HCT116 (cell line): ENCODE measurements around the gene NPC2. TPM values are rescaled to one million over a fixed set of nuclear protein-coding genes. Genes with fewer than 3 reads are reported as not detected.

Source experiments
- ATAC-seq: fragments of 200-7000 bp; cut with Tn5 transposase; 2 replicates; pipeline ENCODE4 v1.9.1; 2020; ENCODE audit warnings: mild to moderate bottlenecking, moderate library complexity
- BruUV-seq: library from RNA; stranded (reverse); fragments of 400-500 nt; replicated peaks from 2 replicates; lab custom pipeline; 2021; lab: Mats Ljungman, UMichigan
- CTCF ChIA-PET: fragments of 300-600 bp; sonication (Branson Sonifier 250); formaldehyde crosslinking; loops from one replicate; lab custom pipeline; 2021; ENCODE audit warnings: antibody characterized with exemption; lab: Charles Lee
- POLR2A ChIA-PET: fragments of 300-600, 350-600 bp; sonication (Branson Sonifier 250); formaldehyde crosslinking; loops from one replicate; lab custom pipeline; 2021; ENCODE audit warnings: antibody characterized with exemption; lab: Charles Lee
- RAD21 ChIA-PET, 2 experiments: fragments of 300-600 bp; sonication (Branson Sonifier 250); formaldehyde crosslinking; loops; one replicate each; lab custom pipeline; 2023; ENCODE audit warnings: low total read pairs in 2 of 2; ENCODE audit not compliant: uncharacterized antibody in 2 of 2, unreplicated experiment in 2 of 2, low non-redundant PET in 1 of 2; lab: Charles Lee
- DNase-seq: peaks from one replicate; pipeline ENCODE4 v3.0.0-alpha.2; 2010; ENCODE audit warnings: low read depth, low spot score
- H2AFZ ChIP-seq: fragments of 200-600 bp; shearing (Covaris generic), sonication (generic); 2 replicates; pipeline ENCODE4 v1.6.1; 2017; ENCODE audit warnings: low read depth, mixed run types, mixed read lengths, antibody characterized with exemption, low read length; ENCODE audit not compliant: poor library complexity, severe bottlenecking
- H3K27ac ChIP-seq: 2 replicates; pipeline ENCODE4 v1.5.1; 2012; ENCODE audit warnings: low read depth, low read length
- H3K27me3 ChIP-seq: fragments of 200-600 bp; sonication (generic); 2 replicates; pipeline ENCODE4 v1.6.1; 2016; ENCODE audit warnings: mixed run types, low read length, mixed read lengths; ENCODE audit not compliant: insufficient read depth
- H3K36me3 ChIP-seq, 2 experiments: fragments of 200-500 bp in 1 of 2; fragments of 200-600 bp in 1 of 2; sonication (Bioruptor generic) in 1 of 2; sonication (generic) in 1 of 2; 2 replicates each; pipeline versions ENCODE4 v1.5.1 to v1.6.1; 2014 to 2016; ENCODE audit warnings: low read length in 2 of 2, inconsistent platforms in 1 of 2, mixed read lengths in 1 of 2, mixed run types in 1 of 2; ENCODE audit not compliant: insufficient read depth in 2 of 2, control insufficient read depth in 1 of 2
- H3K4me1 ChIP-seq, 2 experiments: fragments of 200-600 bp in 1 of 2; sonication (generic) in 1 of 2; 2 replicates each; pipeline versions ENCODE4 v1.5.1 to v1.6.1; 2012 to 2017; ENCODE audit warnings: low read length in 2 of 2, inconsistent platforms in 1 of 2, mild to moderate bottlenecking in 1 of 2, mixed read lengths in 1 of 2, mixed run types in 1 of 2, moderate library complexity in 1 of 2; ENCODE audit not compliant: insufficient read depth in 2 of 2, control insufficient read depth in 1 of 2
- H3K4me2 ChIP-seq: fragments of 200-600 bp; sonication (generic); 2 replicates; pipeline ENCODE4 v1.6.1; 2017; ENCODE audit warnings: mixed run types, low read length, mixed read lengths
- H3K4me3 ChIP-seq, 2 experiments: fragments of 200-600 bp in 1 of 2; sonication (generic) in 1 of 2; replicated peaks in 1 of 2; 2 replicates each; pipeline ENCODE4 v1.5.1; 2011 to 2016; ENCODE audit warnings: low read length in 2 of 2, control low read depth in 1 of 2, low read depth in 1 of 2, mild to moderate bottlenecking in 1 of 2, mixed read lengths in 1 of 2, mixed run types in 1 of 2
- H3K79me2 ChIP-seq: fragments of 200-600 bp; sonication (generic); 2 replicates; pipeline ENCODE4 v1.6.1; 2017; ENCODE audit warnings: mild to moderate bottlenecking, mixed run types, low read length, moderate library complexity, mixed read lengths; ENCODE audit not compliant: insufficient read depth
- H3K9ac ChIP-seq: fragments of 200-600 bp; sonication (generic); 2 replicates; pipeline ENCODE4 v1.6.1; 2016; ENCODE audit warnings: low read length, mixed read lengths
- H3K9me2 ChIP-seq: fragments of 200-600 bp; sonication (generic), shearing (Covaris generic); 2 replicates; pipeline ENCODE4 v1.6.1; 2017; ENCODE audit warnings: mixed run types, mild to moderate bottlenecking, moderate library complexity; ENCODE audit not compliant: insufficient read depth
- H3K9me3 ChIP-seq, 2 experiments: fragments of 200-500 bp in 1 of 2; fragments of 200-600 bp in 1 of 2; sonication (Bioruptor generic) in 1 of 2; sonication (generic) in 1 of 2; 2 replicates each; pipeline ENCODE4 v1.6.1; 2014 to 2017; ENCODE audit warnings: low read length in 2 of 2, mixed read lengths in 2 of 2, inconsistent platforms in 1 of 2, low read depth in 1 of 2, mild to moderate bottlenecking in 1 of 2, mixed run types in 1 of 2, moderate library complexity in 1 of 2; ENCODE audit not compliant: control insufficient read depth in 1 of 2, insufficient read depth in 1 of 2
- H4K20me1 ChIP-seq: fragments of 200-600 bp; sonication (generic), shearing (Covaris generic); 2 replicates; pipeline ENCODE4 v1.6.1; 2017; ENCODE audit warnings: mixed run types, mild to moderate bottlenecking, moderate library complexity; ENCODE audit not compliant: insufficient read depth
- CEBPB ChIP-seq: IDR thresholded peaks from 2 replicates; pipeline ENCODE4 v1.6.1; 2012; ENCODE audit warnings: low read depth
- ELF1 ChIP-seq: IDR thresholded peaks from 2 replicates; pipeline ENCODE4 v1.6.1; 2012; ENCODE audit warnings: low read depth, borderline replicate concordance
- EZH2 ChIP-seq: fragments of 200-600 bp; sonication (generic); IDR thresholded peaks from 2 replicates; pipeline ENCODE4 v1.6.1; 2017; ENCODE audit warnings: antibody characterized with exemption, mixed run types
- FOSL1 ChIP-seq: IDR thresholded peaks from 2 replicates; pipeline ENCODE4 v1.6.1; 2012; ENCODE audit warnings: low read depth
- RAD21 ChIP-seq: IDR thresholded peaks from 2 replicates; pipeline ENCODE4 v1.6.1; 2012; ENCODE audit warnings: low read depth, mild to moderate bottlenecking
- SIN3A ChIP-seq: IDR thresholded peaks from 2 replicates; pipeline ENCODE4 v1.6.1; 2012; ENCODE audit warnings: low read depth
- SP1 ChIP-seq: IDR thresholded peaks from 2 replicates; pipeline ENCODE4 v1.6.1; 2012; ENCODE audit warnings: low read depth
- SRF ChIP-seq: IDR thresholded peaks from 2 replicates; pipeline ENCODE4 v1.6.1; 2012; ENCODE audit warnings: low read depth
- TCF7L2 ChIP-seq: IDR thresholded peaks from 2 replicates; pipeline ENCODE4 v1.7.0; 2011; ENCODE audit warnings: borderline replicate concordance, inconsistent platforms; ENCODE audit not compliant: insufficient read depth, insufficient read length; ENCODE audit errors: extremely low read depth
- ZFX ChIP-seq: fragments of 450-650 bp; IDR thresholded peaks from 2 replicates; pipeline ENCODE4 v1.6.1; 2017
- intact Hi-C: fragments of 100-400 bp; cut with micrococcal nuclease; formaldehyde crosslinking; loops from 2 replicates; pipeline ENCODE4 v1.10.0; 2022
- total RNA-seq: library from RNA; stranded (reverse); gene quantifications from one replicate; pipeline ENCODE4 v1.2.1, GENCODE V29; 2021; ENCODE audit not compliant: unreplicated experiment
- TF ChIP-seq, protein P1 (sequence below): IDR thresholded peaks from 2 replicates; pipeline ENCODE4 v1.6.1; 2012
- TF ChIP-seq, protein P2 (sequence below), 3 experiments: fragments of 200-600 bp in 1 of 3; sonication (generic) in 1 of 3; IDR thresholded peaks in 2 of 3; conservative IDR thresholded peaks in 1 of 3; 2 replicates each; pipeline ENCODE4 v1.5.1; 2012 to 2017; ENCODE audit warnings: low read depth in 2 of 3, low read length in 2 of 3, antibody characterized with exemption in 1 of 3, borderline replicate concordance in 1 of 3, control low read depth in 1 of 3, mild to moderate bottlenecking in 1 of 3, mixed read lengths in 1 of 3, mixed run types in 1 of 3, moderate library complexity in 1 of 3; ENCODE audit not compliant: insufficient read depth in 1 of 3

Gene NPC2
- total RNA-seq, 1 experiment from 2014 or later, result 105 TPM

DNA sequence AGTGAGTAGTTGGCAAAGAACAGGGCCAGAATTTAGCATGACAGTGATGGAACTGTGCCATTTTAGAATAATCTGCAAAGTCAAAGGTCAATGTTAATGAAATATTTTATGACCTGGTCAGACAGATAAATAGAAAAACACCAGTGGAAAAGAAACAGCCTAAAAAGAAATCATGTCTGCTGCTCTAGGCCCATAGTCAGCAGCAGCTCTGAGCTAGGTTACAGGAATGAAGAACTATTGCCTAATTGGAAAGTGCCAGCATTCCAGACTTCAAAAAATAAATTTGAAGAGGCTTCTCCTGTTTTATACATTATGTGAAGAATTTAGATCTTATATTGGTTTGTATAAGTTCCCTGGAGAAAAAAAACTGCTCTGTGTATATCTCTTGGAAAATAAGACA, 9.8 kb downstream of the NPC2 start:
- intact Hi-C loops, result no loop called here
- no peaks in the 10 kb centered on the region for H3K79me2 ChIP-seq
- no peak overlapping the region for H3K4me3 ChIP-seq
- CTCF ChIA-PET, result interaction anchor here (0.6 kb wide), 1 partner anchor 226 kb away, joined by 3 read pairs; no protein-coding TSS in a partner anchor
- H2AFZ ChIP-seq, result no peak overlapping the region
- no peak overlapping the region for H3K27ac ChIP-seq
- no peak overlapping the region for H3K9ac ChIP-seq
- no peaks in the 10 kb centered on the region for H4K20me1 ChIP-seq
- H3K4me1 ChIP-seq, result peaks cover 22 to 24% of the 10 kb centered on the region in 2 experiments
- DNase-seq (no peak), ATAC-seq (no peak)
- H3K9me3 ChIP-seq, result no peaks in the 10 kb centered on the region
- no TSS peak for BruUV-seq
- TF ChIP-seq FOSL1 (no peak), ZFX (no peak), ELF1 (no peak), CEBPB (no peak)
- TF ChIP-seq, protein P1, sequence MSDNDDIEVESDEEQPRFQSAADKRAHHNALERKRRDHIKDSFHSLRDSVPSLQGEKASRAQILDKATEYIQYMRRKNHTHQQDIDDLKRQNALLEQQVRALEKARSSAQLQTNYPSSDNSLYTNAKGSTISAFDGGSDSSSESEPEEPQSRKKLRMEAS, result no peak
- POLR2A ChIA-PET, result no interaction called here
- H3K36me3 ChIP-seq, result peaks cover 0 to 24% of the 10 kb centered on the region in 2 experiments; a peak in 2 of 4 replicates
- RAD21 ChIA-PET, result no interaction called here
- no peaks in the 10 kb centered on the region for H3K27me3 ChIP-seq
- no peaks in the 10 kb centered on the region for H3K9me2 ChIP-seq
- no peak overlapping the region for H3K4me2 ChIP-seq

DNA sequence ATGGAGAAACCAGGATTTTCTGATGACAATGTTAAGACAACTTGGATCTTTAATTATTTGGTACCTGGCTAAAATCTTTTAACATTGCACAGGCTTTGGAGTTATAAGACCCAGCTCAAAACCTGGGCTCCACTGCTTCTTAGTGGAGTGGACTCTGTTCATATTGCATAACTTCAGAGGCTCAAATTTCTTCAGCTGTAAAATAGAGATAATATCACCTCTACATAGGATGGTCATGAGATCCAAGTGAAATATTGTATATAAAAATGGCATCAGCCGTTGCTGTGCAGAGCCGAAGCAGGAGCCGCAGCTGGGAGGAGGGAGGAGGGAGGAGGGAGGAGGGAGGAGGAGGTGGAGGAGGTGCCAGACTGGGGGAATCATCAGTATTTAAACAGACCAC, 10.5 kb downstream of the NPC2 start:
- Histone ChIP-seq H3K4me3 (no peak overlapping the region), H3K9ac (no peak overlapping the region), H4K20me1 (no peaks in the 10 kb centered on the region), H3K27ac (no peak overlapping the region), H3K27me3 (no peaks in the 10 kb centered on the region), H3K4me1 (peaks cover 15 to 16% of the 10 kb centered on the region in 2 experiments), H3K79me2 (no peaks in the 10 kb centered on the region), H3K36me3 (peaks cover 0 to 24% of the 10 kb centered on the region in 2 experiments; a peak in 2 of 4 replicates), H3K9me3 (no peaks in the 10 kb centered on the region), H2AFZ (no peak overlapping the region), H3K4me2 (no peak overlapping the region), H3K9me2 (no peaks in the 10 kb centered on the region)
- no peak for ATAC-seq
- no TSS peak for BruUV-seq
- RAD21 ChIA-PET, result no interaction called here
- DNase-seq, result no peak
- CTCF ChIA-PET, result no interaction called here
- no peak for TF ChIP-seq SIN3A
- TF ChIP-seq, protein P2, sequence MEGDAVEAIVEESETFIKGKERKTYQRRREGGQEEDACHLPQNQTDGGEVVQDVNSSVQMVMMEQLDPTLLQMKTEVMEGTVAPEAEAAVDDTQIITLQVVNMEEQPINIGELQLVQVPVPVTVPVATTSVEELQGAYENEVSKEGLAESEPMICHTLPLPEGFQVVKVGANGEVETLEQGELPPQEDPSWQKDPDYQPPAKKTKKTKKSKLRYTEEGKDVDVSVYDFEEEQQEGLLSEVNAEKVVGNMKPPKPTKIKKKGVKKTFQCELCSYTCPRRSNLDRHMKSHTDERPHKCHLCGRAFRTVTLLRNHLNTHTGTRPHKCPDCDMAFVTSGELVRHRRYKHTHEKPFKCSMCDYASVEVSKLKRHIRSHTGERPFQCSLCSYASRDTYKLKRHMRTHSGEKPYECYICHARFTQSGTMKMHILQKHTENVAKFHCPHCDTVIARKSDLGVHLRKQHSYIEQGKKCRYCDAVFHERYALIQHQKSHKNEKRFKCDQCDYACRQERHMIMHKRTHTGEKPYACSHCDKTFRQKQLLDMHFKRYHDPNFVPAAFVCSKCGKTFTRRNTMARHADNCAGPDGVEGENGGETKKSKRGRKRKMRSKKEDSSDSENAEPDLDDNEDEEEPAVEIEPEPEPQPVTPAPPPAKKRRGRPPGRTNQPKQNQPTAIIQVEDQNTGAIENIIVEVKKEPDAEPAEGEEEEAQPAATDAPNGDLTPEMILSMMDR (IDR thresholded peaks at IDR 0.05 in 2 of 3, conservative IDR thresholded peaks at IDR 0.05 in 1 of 3; ENCODE audit: borderline replicate concordance in 1 of 3, insufficient read depth in 1 of 3, low read depth in 2 of 3, low read length in 2 of 3), result no peak
- TF ChIP-seq SRF, result no peak
- no peak for TF ChIP-seq SP1
- no peak for TF ChIP-seq TCF7L2
- TF ChIP-seq RAD21, result no peak
- TF ChIP-seq EZH2, result no peak
- TF ChIP-seq CEBPB, result no peak
- intact Hi-C loops, result no loop called here
- POLR2A ChIA-PET, result no interaction called here
